Activated T-cell treated with anti-CD3 and anti-CD28 coated beads, Interleukin-2, amount 50 U/mL, for 72 hours (primary cell): ENCODE data around the gene ATAD3B. TPM values are rescaled to one million over a fixed set of nuclear protein-coding genes. Genes with fewer than 3 reads are reported as not detected.
"Not testable (repeated sequence)": the region's sequence is repeated elsewhere in the genome, so short reads cannot be mapped to it uniquely, and the experiment has no call there.

Source experiments
- ATAC-seq, 2 donors: fragments of 150-1000 bp; cut with Tn5 transposase; replicated peaks in 1 of 2; 2 replicates each; pipeline ENCODE4 v1.10.0; 2021; ENCODE audit warnings: moderate library complexity in 2 of 2, mild to moderate bottlenecking in 1 of 2
- DNase-seq, 2 donors: peaks; one replicate each; pipeline ENCODE4 v3.0.0; 2021 to 2022; ENCODE audit warnings: mixed read lengths in 1 of 2
- H3K27ac Mint-ChIP-seq: one replicate; pipeline ENCODE4 v1.8.0; 2022; ENCODE audit warnings: mild to moderate bottlenecking, moderate library complexity, mixed read lengths
- H3K27me3 Mint-ChIP-seq: one replicate; pipeline ENCODE4 v1.8.0; 2022; ENCODE audit warnings: low read depth, mixed read lengths
- H3K36me3 Mint-ChIP-seq, 2 donors: one replicate each; pipeline ENCODE4 v1.8.0; 2022; ENCODE audit warnings: mixed read lengths in 2 of 2, mild to moderate bottlenecking in 1 of 2; ENCODE audit not compliant: insufficient read depth in 2 of 2
- H3K4me1 Mint-ChIP-seq: one replicate; pipeline ENCODE4 v1.8.0; 2022; ENCODE audit warnings: low read depth, mixed read lengths
- H3K4me3 Mint-ChIP-seq, 2 donors: one replicate each; pipeline ENCODE4 v1.8.0; 2022; ENCODE audit warnings: mild to moderate bottlenecking in 2 of 2, mixed read lengths in 2 of 2, moderate library complexity in 2 of 2
- H3K9me3 Mint-ChIP-seq, 2 donors: one replicate each; pipeline ENCODE4 v1.8.0; 2022; ENCODE audit warnings: mixed read lengths in 2 of 2
- total RNA-seq, 2 donors: library from RNA; stranded (reverse); gene quantifications; one replicate each; pipeline ENCODE4 v1.2.3, GENCODE V29; 2022

Gene ATAD3B
- total RNA-seq, 2 donors from 2014 or later: 20.6 to 25.3 TPM

GRCh38 chr1:1484976-1485750 lies 13.6 kb downstream of the ATAD3B start:
- not testable (repeated sequence) for ATAC-seq, H3K4me1 Mint-ChIP-seq, H3K4me3 Mint-ChIP-seq, DNase-seq, H3K27me3 Mint-ChIP-seq, H3K9me3 Mint-ChIP-seq, H3K27ac Mint-ChIP-seq
- peaks cover 1 to 14% of the 10 kb centered on the region in 2 donors for H3K36me3 Mint-ChIP-seq

- peaks cover 2 to 18% of the 10 kb centered on the region in 2 donors for H3K36me3 Mint-ChIP-seq
- H3K4me1 Mint-ChIP-seq: not testable (repeated sequence)
Observed at GRCh38 chr1:1485755-1486317, 14.3 kb downstream of the ATAD3B start.

GRCh38 chr1:1487701-1488100 lies 16.1 kb downstream of the ATAD3B start:
- Mint-ChIP-seq H3K27ac (no peak overlapping the region), H3K9me3 (no peaks in the 10 kb centered on the region), H3K4me3 (no peak overlapping the region), H3K4me1 (no peaks in the 10 kb centered on the region), H3K36me3 (peaks cover 6 to 28% of the 10 kb centered on the region in 2 donors), H3K27me3 (no peaks in the 10 kb centered on the region)
- ATAC-seq (no peak), DNase-seq (no peak)

More at GRCh38 chr1:1485755-1486317, 14.3 kb downstream of the ATAD3B start:
- not testable (repeated sequence) for H3K9me3 Mint-ChIP-seq, H3K27ac Mint-ChIP-seq, DNase-seq, H3K4me3 Mint-ChIP-seq, ATAC-seq, H3K27me3 Mint-ChIP-seq

- Mint-ChIP-seq H3K9me3 (peaks cover 2% of the 10 kb centered on the region in 2 donors), H3K27ac (no peak overlapping the region), H3K4me3 (no peak overlapping the region), H3K27me3 (no peaks in the 10 kb centered on the region), H3K36me3 (peaks cover 12 to 30% of the 10 kb centered on the region in 2 donors), H3K4me1 (no peaks in the 10 kb centered on the region)
- no peak for DNase-seq
- no peak for ATAC-seq
Observed at GRCh38 chr1:1489231-1489630, 17.7 kb downstream of the ATAD3B start.

GRCh38 chr1:1489861-1490260 lies 18.3 kb downstream of the ATAD3B start:
- Mint-ChIP-seq H3K27me3 (no peaks in the 10 kb centered on the region), H3K4me1 (no peaks in the 10 kb centered on the region), H3K9me3 (peaks cover 2% of the 10 kb centered on the region in 2 donors), H3K27ac (no peak overlapping the region), H3K4me3 (no peak overlapping the region), H3K36me3 (peaks cover 12 to 30% of the 10 kb centered on the region in 2 donors)
- DNase-seq (no peak), ATAC-seq (no peak)

GRCh38 chr1:1490633-1491230 lies 19.2 kb downstream of the ATAD3B start:
- Mint-ChIP-seq H3K27ac (no peak overlapping the region), H3K4me1 (no peaks in the 10 kb centered on the region), H3K27me3 (no peaks in the 10 kb centered on the region), H3K36me3 (peaks cover 12 to 30% of the 10 kb centered on the region in 2 donors), H3K9me3 (peaks cover 2% of the 10 kb centered on the region in 2 donors), H3K4me3 (no peak overlapping the region)
- ATAC-seq (no peak), DNase-seq (no peak)

- Mint-ChIP-seq H3K9me3 (peaks cover 2% of the 10 kb centered on the region in 2 donors), H3K4me1 (no peaks in the 10 kb centered on the region), H3K36me3 (peaks cover 12 to 30% of the 10 kb centered on the region in 2 donors), H3K4me3 (no peak overlapping the region), H3K27ac (no peak overlapping the region), H3K27me3 (no peaks in the 10 kb centered on the region)
- DNase-seq (no peak), ATAC-seq (no peak)
Observed at GRCh38 chr1:1491601-1492000, 20.0 kb downstream of the ATAD3B start.

- H3K27ac Mint-ChIP-seq: not testable (repeated sequence)
Observed at GRCh38 chr1:1494311-1494710, 22.7 kb downstream of the ATAD3B start.

GRCh38 chr1:1495461-1495975 lies 24.0 kb downstream of the ATAD3B start:
- DNase-seq, H3K27me3 Mint-ChIP-seq, H3K4me1 Mint-ChIP-seq, H3K9me3 Mint-ChIP-seq, H3K4me3 Mint-ChIP-seq, H3K27ac Mint-ChIP-seq: not testable (repeated sequence)
- peaks cover 11 to 22% of the 10 kb centered on the region in 2 donors for H3K36me3 Mint-ChIP-seq
- ATAC-seq: peak in 1 of 2 donors; percentile 9

More at GRCh38 chr1:1494311-1494710, 22.7 kb downstream of the ATAD3B start:
- H3K9me3 Mint-ChIP-seq, DNase-seq, H3K4me1 Mint-ChIP-seq, H3K4me3 Mint-ChIP-seq, ATAC-seq, H3K27me3 Mint-ChIP-seq: not testable (repeated sequence)
- H3K36me3 Mint-ChIP-seq: peaks cover 12 to 27% of the 10 kb centered on the region in 2 donors

GRCh38 chr1:1504777-1505365 lies 33.3 kb downstream of the ATAD3B start:
- DNase-seq (peak; percentile 80 to 84), ATAC-seq (peak; percentile 85)
- not testable (repeated sequence) for H3K36me3 Mint-ChIP-seq, H3K9me3 Mint-ChIP-seq, H3K27me3 Mint-ChIP-seq
- H3K4me3 Mint-ChIP-seq: peak overlapping the region; percentile 82 to 86
- H3K4me1 Mint-ChIP-seq: peaks cover 21% of the 10 kb centered on the region
- peak overlapping the region; percentile 88 for H3K27ac Mint-ChIP-seq

GRCh38 chr1:1505366-1505798 lies 33.8 kb downstream of the ATAD3B start:
- DNase-seq: peak; percentile 41 to 45
- not testable (repeated sequence) for H3K27me3 Mint-ChIP-seq, H3K36me3 Mint-ChIP-seq, H3K9me3 Mint-ChIP-seq
- Mint-ChIP-seq H3K4me3 (peak overlapping the region; percentile 82 to 86), H3K27ac (peak overlapping the region; percentile 88), H3K4me1 (peaks cover 21% of the 10 kb centered on the region)
- peak; percentile 69 to 74 for ATAC-seq

GRCh38 chr1:1505801-1506200 lies 34.2 kb downstream of the ATAD3B start:
- Mint-ChIP-seq H3K4me3 (peak overlapping the region; percentile 82 to 86), H3K27ac (peak overlapping the region; percentile 82), H3K4me1 (peaks cover 25% of the 10 kb centered on the region)
- not testable (repeated sequence) for H3K9me3 Mint-ChIP-seq, H3K36me3 Mint-ChIP-seq, H3K27me3 Mint-ChIP-seq, ATAC-seq, DNase-seq

GRCh38 chr1:1507305-1507704 lies 35.7 kb downstream of the ATAD3B start:
- Mint-ChIP-seq H3K4me3 (no peak overlapping the region), H3K4me1 (peaks cover 29% of the 10 kb centered on the region), H3K27me3 (no peaks in the 10 kb centered on the region), H3K27ac (no peak overlapping the region), H3K9me3 (no peaks in the 10 kb centered on the region), H3K36me3 (no peaks in the 10 kb centered on the region)
- DNase-seq (no peak), ATAC-seq (no peak)
